SH-SY5Y (cell line): Measurements from ENCODE around the gene DAB1.

Source experiments
- GATA2 ChIP-seq: IDR thresholded peaks from 2 replicates; pipeline ENCODE4 v1.6.1; 2011; ENCODE audit warnings: mild to moderate bottlenecking, low read depth, low read length
- GATA3 ChIP-seq: IDR thresholded peaks from 2 replicates; pipeline ENCODE4 v1.6.1; 2011; ENCODE audit warnings: low read depth, mild to moderate bottlenecking, low read length, moderate library complexity

GRCh38 chr1:57468641-57469523 lies 45.0 kb upstream of the DAB1 start:
- no peak for TF ChIP-seq GATA3
- TF ChIP-seq GATA2: no peak
